H1 (cell line): ENCODE data around the gene PDCD10. TPM values are rescaled to one million over a fixed set of nuclear protein-coding genes. Genes with fewer than 3 reads are reported as not detected.

Experiments
- EGR1 ChIP-seq: IDR thresholded peaks from 2 replicates; pipeline ENCODE4 v1.6.1; 2011; ENCODE audit warnings: low read depth, low read length, borderline replicate concordance
- EP300 ChIP-seq, 2 experiments: IDR thresholded peaks; 1 replicate in 1 of 2; 2 replicates in 1 of 2; pipeline ENCODE4 v1.6.1; 2011 to 2012; ENCODE audit warnings: low read depth in 2 of 2, low read length in 2 of 2, mild to moderate bottlenecking in 2 of 2, borderline replicate concordance in 1 of 2, inconsistent platforms in 1 of 2, moderate library complexity in 1 of 2
- GTF2F1 ChIP-seq: IDR thresholded peaks from 2 replicates; pipeline ENCODE4 v1.6.1; 2012; ENCODE audit warnings: low read depth, low read length, improper control_type of control experiment, borderline replicate concordance
- RXRA ChIP-seq: IDR thresholded peaks from 2 replicates; pipeline ENCODE4 v1.6.1; 2011; ENCODE audit warnings: low read depth, mild to moderate bottlenecking, low read length, moderate library complexity; ENCODE audit not compliant: insufficient read depth
- SP1 ChIP-seq: IDR thresholded peaks from 2 replicates; pipeline ENCODE4 v1.6.1; 2011; ENCODE audit warnings: low read depth, low read length
- polyA plus RNA-seq, 7 experiments: library from polyadenylated mRNA; depleted of rRNA in 3 of 7; stranded (reverse) in 5 of 7; unstranded in 2 of 7; fragments of >200 nt in 5 of 7; fragments of 200-250 nt in 2 of 7; gene quantifications; 1 replicate in 5 of 7; 2 replicates in 1 of 7; 4 replicates in 1 of 7; pipeline versions ENCODE4 v1.2.1 to v1.2.3, GENCODE V29; 2011 to 2013; ENCODE audit warnings: missing spikeins in 2 of 7, mixed read lengths in 2 of 7
- total RNA-seq: library from RNA; stranded (reverse); fragmentation: NEBNext Ultra II Directional; extraction: Animal tissue kit (Norgen Biotek cat#: 25700); gene quantifications from 2 replicates; pipeline ENCODE4 v1.2.1, GENCODE V29; 2021
- TF ChIP-seq, protein P1 (sequence below): IDR thresholded peaks from 2 replicates; pipeline ENCODE4 v1.6.1; 2012; ENCODE audit warnings: inconsistent platforms

PDCD10 gene
- total and polyA plus RNA-seq, 2 of the 8 experiments (the other 6 are each of a cell fraction or from before 2014, with no cell fraction given) = 52.0 to 76.6 TPM

GRCh38 chr3:167732313-167733065 is 2.2 kb downstream of the PDCD10 start (continued):
- TF ChIP-seq, protein P1, sequence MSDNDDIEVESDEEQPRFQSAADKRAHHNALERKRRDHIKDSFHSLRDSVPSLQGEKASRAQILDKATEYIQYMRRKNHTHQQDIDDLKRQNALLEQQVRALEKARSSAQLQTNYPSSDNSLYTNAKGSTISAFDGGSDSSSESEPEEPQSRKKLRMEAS = no peak
- TF ChIP-seq SP1 = no peak
- no peak for TF ChIP-seq RXRA
- no peak for TF ChIP-seq EP300 (IDR thresholded peaks at IDR 0.05; ENCODE audit: borderline replicate concordance in 1 of 2, low read depth in 2 of 2, low read length in 2 of 2)
- no peak for TF ChIP-seq EGR1
- TF ChIP-seq GTF2F1 = no peak
